ENCODE results near the gene BOD1.

BOD1 gene

DNA sequence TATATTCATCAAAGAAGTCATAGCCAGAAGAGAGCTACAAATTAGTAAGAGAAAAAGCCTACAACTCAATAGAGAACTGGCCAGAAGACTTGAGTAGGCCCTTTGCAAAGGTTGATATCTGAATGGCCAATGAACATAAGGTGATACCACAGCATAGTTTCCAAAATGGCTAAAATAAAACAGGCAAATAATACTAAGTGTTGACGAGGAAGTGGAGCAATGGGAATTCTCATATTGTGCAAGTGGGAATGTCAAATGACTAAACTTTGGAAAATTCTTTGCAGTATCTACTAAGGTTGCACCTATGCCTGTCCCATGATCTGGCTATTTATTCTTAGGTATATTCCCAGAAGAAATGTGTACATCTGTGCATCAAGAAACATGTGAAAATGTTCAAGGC, 48.3 kb downstream of the BOD1 start:
- DNase-seq (ENCODE audit: low read depth in 1 of 2, low spot score in 1 of 2) = no peak
- TF ChIP-seq POLR2AphosphoS5 (IDR thresholded peaks at IDR 0.05; ENCODE audit: low read depth) = no peak
- TF ChIP-seq GABPA (IDR thresholded peaks at IDR 0.05; ENCODE audit: low read depth) = no peak
- TF ChIP-seq, protein P1, sequence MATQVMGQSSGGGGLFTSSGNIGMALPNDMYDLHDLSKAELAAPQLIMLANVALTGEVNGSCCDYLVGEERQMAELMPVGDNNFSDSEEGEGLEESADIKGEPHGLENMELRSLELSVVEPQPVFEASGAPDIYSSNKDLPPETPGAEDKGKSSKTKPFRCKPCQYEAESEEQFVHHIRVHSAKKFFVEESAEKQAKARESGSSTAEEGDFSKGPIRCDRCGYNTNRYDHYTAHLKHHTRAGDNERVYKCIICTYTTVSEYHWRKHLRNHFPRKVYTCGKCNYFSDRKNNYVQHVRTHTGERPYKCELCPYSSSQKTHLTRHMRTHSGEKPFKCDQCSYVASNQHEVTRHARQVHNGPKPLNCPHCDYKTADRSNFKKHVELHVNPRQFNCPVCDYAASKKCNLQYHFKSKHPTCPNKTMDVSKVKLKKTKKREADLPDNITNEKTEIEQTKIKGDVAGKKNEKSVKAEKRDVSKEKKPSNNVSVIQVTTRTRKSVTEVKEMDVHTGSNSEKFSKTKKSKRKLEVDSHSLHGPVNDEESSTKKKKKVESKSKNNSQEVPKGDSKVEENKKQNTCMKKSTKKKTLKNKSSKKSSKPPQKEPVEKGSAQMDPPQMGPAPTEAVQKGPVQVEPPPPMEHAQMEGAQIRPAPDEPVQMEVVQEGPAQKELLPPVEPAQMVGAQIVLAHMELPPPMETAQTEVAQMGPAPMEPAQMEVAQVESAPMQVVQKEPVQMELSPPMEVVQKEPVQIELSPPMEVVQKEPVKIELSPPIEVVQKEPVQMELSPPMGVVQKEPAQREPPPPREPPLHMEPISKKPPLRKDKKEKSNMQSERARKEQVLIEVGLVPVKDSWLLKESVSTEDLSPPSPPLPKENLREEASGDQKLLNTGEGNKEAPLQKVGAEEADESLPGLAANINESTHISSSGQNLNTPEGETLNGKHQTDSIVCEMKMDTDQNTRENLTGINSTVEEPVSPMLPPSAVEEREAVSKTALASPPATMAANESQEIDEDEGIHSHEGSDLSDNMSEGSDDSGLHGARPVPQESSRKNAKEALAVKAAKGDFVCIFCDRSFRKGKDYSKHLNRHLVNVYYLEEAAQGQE (IDR thresholded peaks at IDR 0.05; ENCODE audit: insufficient replicate concordance, low read depth) = no peak
- no peak for TF ChIP-seq CTCF (IDR thresholded peaks at IDR 0.05; ENCODE audit: insufficient read depth, low read length)
- no peak for TF ChIP-seq SPI1 (IDR thresholded peaks at IDR 0.05; ENCODE audit: borderline replicate concordance, low read depth)
- Histone ChIP-seq H3K27ac (replicated peaks) (no peak overlapping the region), H3K27me3 (ENCODE audit: insufficient read depth, poor library complexity, severe bottlenecking) (peaks cover 6% of the 10 kb centered on the region), H3K4me3 (replicated peaks; ENCODE audit: insufficient read depth, low read length) (no peak overlapping the region)

DNA sequence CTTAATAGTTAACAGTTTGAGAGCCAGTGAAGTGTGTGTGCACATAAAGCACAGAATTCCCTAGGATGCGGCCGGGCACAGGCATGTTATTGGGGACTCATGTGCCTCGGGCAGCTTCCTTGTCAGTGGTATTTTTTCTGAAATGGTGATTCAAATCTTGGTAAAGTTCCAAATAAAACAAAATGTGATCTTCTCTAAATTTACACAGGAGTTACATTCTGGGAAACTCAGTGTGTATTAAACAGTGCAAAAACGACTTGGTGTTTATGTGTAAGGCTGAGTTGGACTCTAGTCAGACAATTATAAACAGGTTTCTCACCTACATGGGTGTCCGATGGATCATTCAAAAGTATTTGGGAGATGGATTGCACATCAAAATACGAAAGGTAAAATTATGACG, 48.9 kb downstream of the BOD1 start:
- Histone ChIP-seq H3K4me3 (replicated peaks; ENCODE audit: insufficient read depth, low read length) (no peak overlapping the region), H3K27me3 (ENCODE audit: insufficient read depth, poor library complexity, severe bottlenecking) (peaks cover 3% of the 10 kb centered on the region), H3K27ac (replicated peaks) (no peak overlapping the region)
- DNase-seq (ENCODE audit: low read depth in 1 of 2, low spot score in 1 of 2) = no peak
- TF ChIP-seq SPI1 (IDR thresholded peaks at IDR 0.05; ENCODE audit: borderline replicate concordance, low read depth) (no peak), GABPA (IDR thresholded peaks at IDR 0.05; ENCODE audit: low read depth) (no peak), POLR2AphosphoS5 (IDR thresholded peaks at IDR 0.05; ENCODE audit: low read depth) (no peak), CTCF (IDR thresholded peaks at IDR 0.05; ENCODE audit: insufficient read depth, low read length) (no peak)
- TF ChIP-seq, protein P1 (IDR thresholded peaks at IDR 0.05; ENCODE audit: insufficient replicate concordance, low read depth) = no peak

DNA sequence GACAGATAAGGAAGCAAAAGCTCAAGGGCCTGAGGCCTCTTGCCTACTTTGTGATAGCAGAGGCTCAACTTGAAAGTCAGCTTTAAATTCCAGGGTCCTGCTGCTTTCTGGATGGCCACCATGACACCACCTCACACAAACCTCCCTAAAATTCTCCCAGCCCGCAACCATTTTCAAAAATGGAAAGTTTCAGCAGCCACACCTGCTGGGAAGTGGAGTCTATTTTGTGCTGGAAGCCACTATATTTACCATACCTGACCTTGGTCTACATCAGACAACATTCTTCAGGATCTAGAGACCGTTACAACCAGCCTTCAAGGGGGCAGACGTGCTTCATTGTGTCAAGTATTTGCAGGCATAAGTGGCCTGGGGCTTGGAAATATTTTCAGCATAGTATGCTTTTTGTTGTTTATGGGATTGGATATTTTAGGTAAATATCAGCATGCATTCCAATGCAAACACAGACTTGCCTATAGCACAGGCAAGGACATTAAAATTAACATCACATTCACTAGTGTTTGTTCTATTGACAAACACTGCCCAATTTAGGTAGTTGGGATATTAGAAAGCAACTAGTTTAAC, 50.9 kb downstream of the BOD1 start:
- no peak overlapping the region for H3K4me3 ChIP-seq (replicated peaks; ENCODE audit: insufficient read depth, low read length)
- H3K27me3 ChIP-seq (ENCODE audit: insufficient read depth, poor library complexity, severe bottlenecking) = peaks cover 3% of the 10 kb centered on the region
- no peak for DNase-seq (ENCODE audit: low read depth in 1 of 2, low spot score in 1 of 2)
- H3K27ac ChIP-seq (replicated peaks) = no peak overlapping the region
- TF ChIP-seq CTCF (IDR thresholded peaks at IDR 0.05; ENCODE audit: insufficient read depth, low read length) = no peak

DNA sequence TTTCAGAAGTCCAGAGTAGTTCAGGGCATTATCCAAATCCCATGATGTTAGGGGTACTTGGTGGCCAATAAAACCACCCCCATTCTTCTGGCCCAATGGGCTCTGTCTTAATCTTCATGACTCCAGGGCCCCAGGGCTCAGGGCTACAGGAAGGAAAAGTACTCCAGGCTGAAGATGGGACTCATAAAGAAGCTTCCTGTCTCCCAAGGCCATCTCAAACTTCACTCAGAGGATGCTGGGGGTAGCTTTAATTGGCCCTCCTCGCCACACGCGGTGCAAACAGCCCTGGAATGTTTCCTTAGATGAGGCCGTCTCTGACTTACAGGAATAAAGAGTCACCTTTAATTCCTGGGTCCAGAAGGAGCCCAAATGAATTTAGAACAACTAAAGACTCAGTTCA, 52.3 kb downstream of the BOD1 start:
- TF ChIP-seq POLR2AphosphoS5 (IDR thresholded peaks at IDR 0.05; ENCODE audit: low read depth) (no peak), SPI1 (IDR thresholded peaks at IDR 0.05; ENCODE audit: borderline replicate concordance, low read depth) (no peak), CTCF (IDR thresholded peaks at IDR 0.05; ENCODE audit: insufficient read depth, low read length) (no peak), GABPA (IDR thresholded peaks at IDR 0.05; ENCODE audit: low read depth) (no peak)
- TF ChIP-seq, protein P1 (IDR thresholded peaks at IDR 0.05; ENCODE audit: insufficient replicate concordance, low read depth) = no peak
- H3K4me3 ChIP-seq (replicated peaks; ENCODE audit: insufficient read depth, low read length) = no peak overlapping the region
- no peak for DNase-seq (ENCODE audit: low read depth in 1 of 2, low spot score in 1 of 2)
- H3K27ac ChIP-seq (replicated peaks) = no peak overlapping the region
- H3K27me3 ChIP-seq (ENCODE audit: insufficient read depth, poor library complexity, severe bottlenecking) = peaks cover 3% of the 10 kb centered on the region

Measured in HL-60 (cell line).